WERI-Rb-1 (cell line): Measurements from ENCODE around the gene EPB41L5.

Experiments
- DNase-seq: peaks from one replicate; pipeline ENCODE4 v3.0.0-alpha.2; 2020
- H3K27ac ChIP-seq: fragments of 250-450 bp; sonication (Bioruptor Pico); 2 replicates; pipeline ENCODE4 v1.5.1; 2020; ENCODE audit warnings: mild to moderate bottlenecking, moderate library complexity
- H3K27me3 ChIP-seq: fragments of 250-450 bp; sonication (Bioruptor Pico); 2 replicates; pipeline ENCODE4 v1.5.1; 2021; ENCODE audit warnings: mild to moderate bottlenecking, low read depth, moderate library complexity; ENCODE audit not compliant: insufficient read depth, severe bottlenecking
- H3K36me3 ChIP-seq: fragments of 250-450 bp; sonication (Bioruptor Pico); 2 replicates; pipeline ENCODE4 v1.5.1; 2020; ENCODE audit warnings: mild to moderate bottlenecking, moderate library complexity
- H3K4me3 ChIP-seq: 2 replicates; pipeline ENCODE4 v1.5.1; 2011; ENCODE audit warnings: low read depth, mild to moderate bottlenecking, control low read depth, low read length
- H3K9me3 ChIP-seq: fragments of 250-450 bp; sonication (Bioruptor Pico); 2 replicates; pipeline ENCODE4 v1.5.1; 2021; ENCODE audit warnings: mild to moderate bottlenecking, moderate library complexity; ENCODE audit not compliant: severe bottlenecking
- TF ChIP-seq, protein P1 (sequence below): IDR thresholded peaks from 2 replicates; pipeline ENCODE4 v1.5.1; 2011; ENCODE audit warnings: low read depth, mild to moderate bottlenecking, control low read depth, inconsistent platforms, low read length

The EPB41L5 gene

DNA sequence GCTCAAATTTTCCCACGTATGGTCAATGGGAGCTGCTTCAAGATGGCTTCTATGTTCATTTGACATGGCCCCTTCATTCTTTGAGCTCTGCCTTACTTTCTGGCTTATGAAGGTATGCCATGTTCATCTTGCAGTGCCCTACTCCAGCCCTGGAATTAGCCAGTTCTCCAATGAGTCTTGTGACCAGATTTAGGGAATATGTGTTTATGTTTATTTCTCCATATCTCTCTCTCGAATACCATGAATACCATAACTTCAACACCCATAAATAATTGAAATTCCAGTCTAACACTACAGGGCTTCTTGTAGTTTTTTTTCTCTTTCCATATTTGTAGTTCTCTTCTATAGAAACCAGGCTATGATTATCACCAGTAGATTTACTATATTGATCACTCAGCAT, 39.7 kb downstream of the EPB41L5 start:
- H3K27ac ChIP-seq: no peak overlapping the region

DNA sequence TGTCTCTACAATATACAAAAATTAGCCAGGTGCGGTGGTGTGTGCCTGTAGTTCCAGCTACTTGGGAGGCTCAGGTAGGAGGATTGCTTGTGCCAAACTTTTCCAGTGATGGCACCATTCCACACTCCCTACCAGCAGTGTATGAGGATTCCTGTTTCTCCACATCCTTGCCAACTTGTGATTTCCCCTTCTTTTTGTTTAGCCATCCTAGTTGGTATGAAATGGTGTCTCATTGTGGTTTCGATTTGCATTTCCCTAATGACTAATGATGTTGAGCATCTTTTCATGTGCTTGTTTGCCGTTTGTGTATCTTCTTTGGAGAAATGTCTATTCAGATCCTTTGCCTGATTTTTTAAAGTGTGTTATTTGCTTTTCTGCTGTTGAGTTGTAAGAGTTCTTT, 41.0 kb downstream of the EPB41L5 start:
- H3K36me3 ChIP-seq: peaks cover 3% of the 10 kb centered on the region
- no peaks in the 10 kb centered on the region for H3K27me3 ChIP-seq
- TF ChIP-seq, protein P1, sequence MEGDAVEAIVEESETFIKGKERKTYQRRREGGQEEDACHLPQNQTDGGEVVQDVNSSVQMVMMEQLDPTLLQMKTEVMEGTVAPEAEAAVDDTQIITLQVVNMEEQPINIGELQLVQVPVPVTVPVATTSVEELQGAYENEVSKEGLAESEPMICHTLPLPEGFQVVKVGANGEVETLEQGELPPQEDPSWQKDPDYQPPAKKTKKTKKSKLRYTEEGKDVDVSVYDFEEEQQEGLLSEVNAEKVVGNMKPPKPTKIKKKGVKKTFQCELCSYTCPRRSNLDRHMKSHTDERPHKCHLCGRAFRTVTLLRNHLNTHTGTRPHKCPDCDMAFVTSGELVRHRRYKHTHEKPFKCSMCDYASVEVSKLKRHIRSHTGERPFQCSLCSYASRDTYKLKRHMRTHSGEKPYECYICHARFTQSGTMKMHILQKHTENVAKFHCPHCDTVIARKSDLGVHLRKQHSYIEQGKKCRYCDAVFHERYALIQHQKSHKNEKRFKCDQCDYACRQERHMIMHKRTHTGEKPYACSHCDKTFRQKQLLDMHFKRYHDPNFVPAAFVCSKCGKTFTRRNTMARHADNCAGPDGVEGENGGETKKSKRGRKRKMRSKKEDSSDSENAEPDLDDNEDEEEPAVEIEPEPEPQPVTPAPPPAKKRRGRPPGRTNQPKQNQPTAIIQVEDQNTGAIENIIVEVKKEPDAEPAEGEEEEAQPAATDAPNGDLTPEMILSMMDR: no peak
- no peak overlapping the region for H3K27ac ChIP-seq
- no peak overlapping the region for H3K4me3 ChIP-seq
- H3K9me3 ChIP-seq: no peaks in the 10 kb centered on the region
- no peak for DNase-seq

More for the DNA sequence above, 39.7 kb downstream of the EPB41L5 start:
- TF ChIP-seq, protein P1: no peak
- H3K27me3 ChIP-seq: no peaks in the 10 kb centered on the region
- DNase-seq: no peak
- no peak overlapping the region for H3K4me3 ChIP-seq
- H3K9me3 ChIP-seq: no peaks in the 10 kb centered on the region
- peaks cover 3% of the 10 kb centered on the region for H3K36me3 ChIP-seq

DNA sequence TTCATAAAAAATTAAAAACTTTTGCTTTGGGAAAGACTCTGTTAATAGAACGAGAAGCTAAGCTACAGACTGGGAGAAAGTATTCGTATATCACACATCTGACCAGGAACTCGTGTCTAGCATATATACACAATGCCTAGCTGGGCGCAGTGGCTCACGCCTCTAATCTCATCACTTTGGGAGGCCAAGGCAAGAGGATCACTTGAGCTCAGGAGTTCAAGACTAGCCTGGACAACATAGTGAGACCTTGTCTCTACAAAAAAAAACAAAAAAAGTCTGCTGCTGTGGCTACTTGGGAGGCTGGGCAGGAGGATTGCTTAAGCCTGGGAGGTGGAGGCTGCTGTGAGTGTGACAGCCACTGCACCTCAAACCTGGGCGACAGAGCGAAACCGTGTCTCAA, 46.6 kb downstream of the EPB41L5 start:
- Histone ChIP-seq H3K36me3 (no peaks in the 10 kb centered on the region; the same call in none of the 2 replicates), H3K27me3 (no peaks in the 10 kb centered on the region), H3K27ac (no peak overlapping the region), H3K9me3 (no peaks in the 10 kb centered on the region), H3K4me3 (no peak overlapping the region)
- TF ChIP-seq, protein P1: no peak
- DNase-seq: no peak

DNA sequence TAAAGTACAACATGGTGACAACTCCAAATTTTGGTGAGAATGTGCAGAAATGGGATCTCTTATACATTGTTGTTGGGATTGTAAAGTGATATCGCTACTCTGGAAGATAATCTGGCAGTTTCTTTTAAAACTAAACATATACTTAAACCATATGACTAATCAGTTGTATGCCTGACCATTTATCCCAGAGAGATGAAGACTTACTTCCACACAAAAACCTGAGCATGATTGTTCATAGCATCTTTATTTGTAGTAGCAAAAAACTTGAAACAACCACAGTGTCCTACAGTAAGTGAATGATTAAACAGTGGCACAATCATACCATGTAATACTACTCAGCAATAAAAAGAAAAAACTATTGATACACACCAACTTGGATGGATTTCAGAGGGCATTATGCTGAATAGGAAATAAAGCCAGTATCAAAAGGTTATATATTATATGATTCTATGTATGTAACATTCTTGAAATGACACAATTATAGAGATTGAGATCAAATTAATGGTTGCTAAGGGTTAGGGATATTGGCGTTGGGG, 47.3 kb downstream of the EPB41L5 start:
- Histone ChIP-seq H3K4me3 (no peak overlapping the region), H3K27me3 (no peaks in the 10 kb centered on the region), H3K9me3 (no peaks in the 10 kb centered on the region), H3K36me3 (no peaks in the 10 kb centered on the region; the same call in none of the 2 replicates), H3K27ac (no peak overlapping the region)
- DNase-seq: no peak
- TF ChIP-seq, protein P1: no peak

DNA sequence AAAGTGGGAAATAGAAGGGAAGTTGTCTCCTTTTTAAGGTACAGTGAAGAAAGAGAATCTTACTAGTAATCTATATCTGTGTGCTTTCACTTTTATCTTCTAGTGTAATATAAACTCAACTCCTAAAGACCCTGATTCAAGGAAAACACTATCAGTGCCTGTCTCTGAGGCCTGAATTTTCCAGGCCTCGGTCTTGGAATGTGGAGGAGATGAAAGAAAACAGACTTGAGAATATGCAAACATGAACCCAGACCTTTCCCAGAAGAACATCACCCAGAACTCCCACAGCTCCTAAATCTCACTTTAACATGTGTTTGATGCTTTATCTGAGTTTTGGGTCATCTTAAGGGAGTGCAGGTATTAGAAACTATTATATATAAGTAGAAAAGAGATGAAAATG, 51.8 kb downstream of the EPB41L5 start:
- TF ChIP-seq, protein P1: no peak
- H3K27ac ChIP-seq: no peak overlapping the region
- H3K27me3 ChIP-seq: no peaks in the 10 kb centered on the region
- no peak overlapping the region for H3K4me3 ChIP-seq
- no peaks in the 10 kb centered on the region for H3K9me3 ChIP-seq
- H3K36me3 ChIP-seq: no peaks in the 10 kb centered on the region
- no peak for DNase-seq
